Peyer's patch (tissue), 4 donors: Measurements from ENCODE around the gene MICAL3.

Experiments
- CTCF ChIP-seq, 6 experiments: fragments of 450-650 bp in 4 of 6; fragments of 200-600 bp in 2 of 6; sonication (generic) in 1 of 6; IDR thresholded peaks; one replicate each; pipeline ENCODE4 v1.5.1; 2017 to 2019; ENCODE audit warnings: antibody characterized with exemption in 6 of 6, mild to moderate bottlenecking in 3 of 6, moderate library complexity in 1 of 6
- POLR2A ChIP-seq, 2 donors: fragments of 450-650 bp; IDR thresholded peaks; one replicate each; pipeline ENCODE4 v1.5.1; 2017; ENCODE audit warnings: antibody characterized with exemption in 2 of 2, mild to moderate bottlenecking in 2 of 2, moderate library complexity in 2 of 2

DNA sequence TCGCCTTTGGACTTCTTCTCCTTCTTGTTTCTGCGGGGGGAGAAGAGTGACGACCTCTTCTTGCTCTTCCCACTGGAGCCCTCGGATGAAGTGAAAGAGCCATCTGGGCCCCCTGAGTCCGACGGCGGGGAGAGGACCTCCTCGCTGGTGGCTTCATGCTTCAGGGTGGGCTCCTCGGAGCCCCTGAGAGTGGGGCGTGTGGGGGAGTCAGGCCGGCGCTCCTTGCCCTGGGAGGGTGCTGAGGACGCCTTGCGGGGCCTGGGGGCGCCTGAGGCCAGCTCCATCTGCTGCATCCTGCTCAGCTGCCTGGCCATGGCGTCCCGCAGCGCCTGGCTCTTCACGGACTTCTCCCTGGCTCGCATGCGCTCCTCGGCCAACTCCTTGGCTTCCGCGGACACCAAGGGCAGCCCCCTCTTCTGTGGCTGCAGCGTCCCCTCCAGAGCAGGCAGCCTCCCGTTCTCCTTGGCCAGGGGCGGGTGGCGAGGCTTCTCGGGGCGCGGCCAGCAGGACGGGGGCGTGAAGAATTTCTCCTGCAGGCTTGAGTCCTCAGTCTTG, 206.8 kb downstream of the MICAL3 start:
- TF ChIP-seq CTCF (IDR thresholded peaks at IDR 0.05) (no peak), POLR2A (IDR thresholded peaks at IDR 0.05) (no peak)
